HCT116 (cell line): ENCODE results near the gene CACNA1C. TPM values are rescaled to one million over a fixed set of nuclear protein-coding genes. Genes with fewer than 3 reads are reported as not detected.

Experiments used
- ATAC-seq: fragments of 200-7000 bp; cut with Tn5 transposase; 2 replicates; pipeline ENCODE4 v1.9.1; 2020; ENCODE audit warnings: mild to moderate bottlenecking, moderate library complexity
- BruUV-seq: library from RNA; stranded (reverse); fragments of 400-500 nt; replicated peaks from 2 replicates; lab custom pipeline; 2021; lab: Mats Ljungman, UMichigan
- CTCF ChIA-PET: fragments of 300-600 bp; sonication (Branson Sonifier 250); formaldehyde crosslinking; loops from one replicate; lab custom pipeline; 2021; ENCODE audit warnings: antibody characterized with exemption; lab: Charles Lee
- POLR2A ChIA-PET: fragments of 300-600, 350-600 bp; sonication (Branson Sonifier 250); formaldehyde crosslinking; loops from one replicate; lab custom pipeline; 2021; ENCODE audit warnings: antibody characterized with exemption; lab: Charles Lee
- RAD21 ChIA-PET, 2 experiments: fragments of 300-600 bp; sonication (Branson Sonifier 250); formaldehyde crosslinking; loops; one replicate each; lab custom pipeline; 2023; ENCODE audit warnings: low total read pairs in 2 of 2; ENCODE audit not compliant: uncharacterized antibody in 2 of 2, unreplicated experiment in 2 of 2, low non-redundant PET in 1 of 2; lab: Charles Lee
- DNase-seq: peaks from one replicate; pipeline ENCODE4 v3.0.0-alpha.2; 2010; ENCODE audit warnings: low read depth, low spot score
- H2AFZ ChIP-seq: fragments of 200-600 bp; shearing (Covaris generic), sonication (generic); 2 replicates; pipeline ENCODE4 v1.6.1; 2017; ENCODE audit warnings: low read depth, mixed run types, mixed read lengths, antibody characterized with exemption, low read length; ENCODE audit not compliant: poor library complexity, severe bottlenecking
- H3K27ac ChIP-seq: 2 replicates; pipeline ENCODE4 v1.5.1; 2012; ENCODE audit warnings: low read depth, low read length
- H3K27me3 ChIP-seq: fragments of 200-600 bp; sonication (generic); 2 replicates; pipeline ENCODE4 v1.6.1; 2016; ENCODE audit warnings: mixed run types, low read length, mixed read lengths; ENCODE audit not compliant: insufficient read depth
- H3K36me3 ChIP-seq, 2 experiments: fragments of 200-500 bp in 1 of 2; fragments of 200-600 bp in 1 of 2; sonication (Bioruptor generic) in 1 of 2; sonication (generic) in 1 of 2; 2 replicates each; pipeline versions ENCODE4 v1.5.1 to v1.6.1; 2014 to 2016; ENCODE audit warnings: low read length in 2 of 2, inconsistent platforms in 1 of 2, mixed read lengths in 1 of 2, mixed run types in 1 of 2; ENCODE audit not compliant: insufficient read depth in 2 of 2, control insufficient read depth in 1 of 2
- H3K4me1 ChIP-seq, 2 experiments: fragments of 200-600 bp in 1 of 2; sonication (generic) in 1 of 2; 2 replicates each; pipeline versions ENCODE4 v1.5.1 to v1.6.1; 2012 to 2017; ENCODE audit warnings: low read length in 2 of 2, inconsistent platforms in 1 of 2, mild to moderate bottlenecking in 1 of 2, mixed read lengths in 1 of 2, mixed run types in 1 of 2, moderate library complexity in 1 of 2; ENCODE audit not compliant: insufficient read depth in 2 of 2, control insufficient read depth in 1 of 2
- H3K4me2 ChIP-seq: fragments of 200-600 bp; sonication (generic); 2 replicates; pipeline ENCODE4 v1.6.1; 2017; ENCODE audit warnings: mixed run types, low read length, mixed read lengths
- H3K4me3 ChIP-seq, 2 experiments: fragments of 200-600 bp in 1 of 2; sonication (generic) in 1 of 2; replicated peaks in 1 of 2; 2 replicates each; pipeline ENCODE4 v1.5.1; 2011 to 2016; ENCODE audit warnings: low read length in 2 of 2, control low read depth in 1 of 2, low read depth in 1 of 2, mild to moderate bottlenecking in 1 of 2, mixed read lengths in 1 of 2, mixed run types in 1 of 2
- H3K79me2 ChIP-seq: fragments of 200-600 bp; sonication (generic); 2 replicates; pipeline ENCODE4 v1.6.1; 2017; ENCODE audit warnings: mild to moderate bottlenecking, mixed run types, low read length, moderate library complexity, mixed read lengths; ENCODE audit not compliant: insufficient read depth
- H3K9ac ChIP-seq: fragments of 200-600 bp; sonication (generic); 2 replicates; pipeline ENCODE4 v1.6.1; 2016; ENCODE audit warnings: low read length, mixed read lengths
- H3K9me2 ChIP-seq: fragments of 200-600 bp; sonication (generic), shearing (Covaris generic); 2 replicates; pipeline ENCODE4 v1.6.1; 2017; ENCODE audit warnings: mixed run types, mild to moderate bottlenecking, moderate library complexity; ENCODE audit not compliant: insufficient read depth
- H3K9me3 ChIP-seq, 2 experiments: fragments of 200-500 bp in 1 of 2; fragments of 200-600 bp in 1 of 2; sonication (Bioruptor generic) in 1 of 2; sonication (generic) in 1 of 2; 2 replicates each; pipeline ENCODE4 v1.6.1; 2014 to 2017; ENCODE audit warnings: low read length in 2 of 2, mixed read lengths in 2 of 2, inconsistent platforms in 1 of 2, low read depth in 1 of 2, mild to moderate bottlenecking in 1 of 2, mixed run types in 1 of 2, moderate library complexity in 1 of 2; ENCODE audit not compliant: control insufficient read depth in 1 of 2, insufficient read depth in 1 of 2
- H4K20me1 ChIP-seq: fragments of 200-600 bp; sonication (generic), shearing (Covaris generic); 2 replicates; pipeline ENCODE4 v1.6.1; 2017; ENCODE audit warnings: mixed run types, mild to moderate bottlenecking, moderate library complexity; ENCODE audit not compliant: insufficient read depth
- EZH2phosphoT487 ChIP-seq: fragments of 200-600 bp; IDR thresholded peaks from 2 replicates; pipeline ENCODE4 v1.6.1; 2018; ENCODE audit warnings: antibody characterized with exemption, borderline replicate concordance
- SIN3A ChIP-seq: IDR thresholded peaks from 2 replicates; pipeline ENCODE4 v1.6.1; 2012; ENCODE audit warnings: low read depth
- TCF7L2 ChIP-seq: IDR thresholded peaks from 2 replicates; pipeline ENCODE4 v1.7.0; 2011; ENCODE audit warnings: borderline replicate concordance, inconsistent platforms; ENCODE audit not compliant: insufficient read depth, insufficient read length; ENCODE audit errors: extremely low read depth
- YY1 ChIP-seq: IDR thresholded peaks from 2 replicates; pipeline ENCODE4 v1.6.1; 2011; ENCODE audit warnings: low read length, low read depth, moderate library complexity, mild to moderate bottlenecking; ENCODE audit not compliant: insufficient replicate concordance; ENCODE audit errors: extremely low read depth
- ZFX ChIP-seq: fragments of 450-650 bp; IDR thresholded peaks from 2 replicates; pipeline ENCODE4 v1.6.1; 2017
- intact Hi-C: fragments of 100-400 bp; cut with micrococcal nuclease; formaldehyde crosslinking; loops from 2 replicates; pipeline ENCODE4 v1.10.0; 2022
- total RNA-seq: library from RNA; stranded (reverse); gene quantifications from one replicate; pipeline ENCODE4 v1.2.1, GENCODE V29; 2021; ENCODE audit not compliant: unreplicated experiment
- TF ChIP-seq, protein P1 (sequence below), 3 experiments: fragments of 200-600 bp in 1 of 3; sonication (generic) in 1 of 3; IDR thresholded peaks in 2 of 3; conservative IDR thresholded peaks in 1 of 3; 2 replicates each; pipeline ENCODE4 v1.5.1; 2012 to 2017; ENCODE audit warnings: low read depth in 2 of 3, low read length in 2 of 3, antibody characterized with exemption in 1 of 3, borderline replicate concordance in 1 of 3, control low read depth in 1 of 3, mild to moderate bottlenecking in 1 of 3, mixed read lengths in 1 of 3, mixed run types in 1 of 3, moderate library complexity in 1 of 3; ENCODE audit not compliant: insufficient read depth in 1 of 3
- TF ChIP-seq, protein P2 (sequence below): IDR thresholded peaks from 2 replicates; pipeline ENCODE4 v1.6.1; 2012; ENCODE audit warnings: low read depth

Gene CACNA1C
- total RNA-seq, 1 experiment from 2014 or later, result 0.05 TPM

DNA sequence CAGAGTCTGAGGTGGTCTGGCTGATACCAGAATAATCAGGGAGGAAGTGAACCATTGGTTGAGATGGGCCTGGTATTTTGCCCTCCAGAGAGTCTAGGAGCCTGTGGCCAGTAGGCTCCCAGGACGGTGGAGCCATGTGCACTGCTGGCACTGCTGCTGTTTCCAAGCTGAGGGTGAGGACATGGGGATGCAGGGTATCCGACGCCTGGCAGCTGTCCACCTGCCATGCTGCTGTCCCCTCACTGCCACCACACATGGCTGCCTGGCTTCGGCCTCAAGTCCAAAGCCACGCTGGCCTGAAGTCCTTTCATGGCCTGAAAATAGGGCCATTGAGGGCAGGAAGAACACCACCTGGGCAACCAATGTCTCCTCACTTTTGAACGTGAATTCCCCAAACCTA lies 8.6 kb downstream of the CACNA1C start:
- H3K4me3 ChIP-seq, result no peak overlapping the region
- no peaks in the 10 kb centered on the region for H3K79me2 ChIP-seq
- BruUV-seq, result no TSS peak
- H3K9ac ChIP-seq, result no peak overlapping the region
- CTCF ChIA-PET, result interaction anchor here (1.4 kb wide), 1 partner anchor 226 kb away, joined by 3 read pairs; no protein-coding TSS in a partner anchor
- RAD21 ChIA-PET, result no interaction called here
- POLR2A ChIA-PET, result no interaction called here
- H3K27me3 ChIP-seq, result peaks cover 32% of the 10 kb centered on the region
- no peak overlapping the region for H3K27ac ChIP-seq
- DNase-seq (no peak), ATAC-seq (no peak)
- H2AFZ ChIP-seq, result no peak overlapping the region
- no peaks in the 10 kb centered on the region for H4K20me1 ChIP-seq
- no peaks in the 10 kb centered on the region for H3K36me3 ChIP-seq
- intact Hi-C loops, result no loop called here
- no peaks in the 10 kb centered on the region for H3K4me1 ChIP-seq
- H3K9me3 ChIP-seq, result no peaks in the 10 kb centered on the region
- H3K9me2 ChIP-seq, result no peaks in the 10 kb centered on the region
- no peak for TF ChIP-seq YY1
- TF ChIP-seq, protein P1, sequence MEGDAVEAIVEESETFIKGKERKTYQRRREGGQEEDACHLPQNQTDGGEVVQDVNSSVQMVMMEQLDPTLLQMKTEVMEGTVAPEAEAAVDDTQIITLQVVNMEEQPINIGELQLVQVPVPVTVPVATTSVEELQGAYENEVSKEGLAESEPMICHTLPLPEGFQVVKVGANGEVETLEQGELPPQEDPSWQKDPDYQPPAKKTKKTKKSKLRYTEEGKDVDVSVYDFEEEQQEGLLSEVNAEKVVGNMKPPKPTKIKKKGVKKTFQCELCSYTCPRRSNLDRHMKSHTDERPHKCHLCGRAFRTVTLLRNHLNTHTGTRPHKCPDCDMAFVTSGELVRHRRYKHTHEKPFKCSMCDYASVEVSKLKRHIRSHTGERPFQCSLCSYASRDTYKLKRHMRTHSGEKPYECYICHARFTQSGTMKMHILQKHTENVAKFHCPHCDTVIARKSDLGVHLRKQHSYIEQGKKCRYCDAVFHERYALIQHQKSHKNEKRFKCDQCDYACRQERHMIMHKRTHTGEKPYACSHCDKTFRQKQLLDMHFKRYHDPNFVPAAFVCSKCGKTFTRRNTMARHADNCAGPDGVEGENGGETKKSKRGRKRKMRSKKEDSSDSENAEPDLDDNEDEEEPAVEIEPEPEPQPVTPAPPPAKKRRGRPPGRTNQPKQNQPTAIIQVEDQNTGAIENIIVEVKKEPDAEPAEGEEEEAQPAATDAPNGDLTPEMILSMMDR (IDR thresholded peaks at IDR 0.05 in 2 of 3, conservative IDR thresholded peaks at IDR 0.05 in 1 of 3; ENCODE audit: borderline replicate concordance in 1 of 3, insufficient read depth in 1 of 3, low read depth in 2 of 3, low read length in 2 of 3), result no peak
- no peak for TF ChIP-seq TCF7L2
- no peak for TF ChIP-seq EZH2phosphoT487
- TF ChIP-seq, protein P2, sequence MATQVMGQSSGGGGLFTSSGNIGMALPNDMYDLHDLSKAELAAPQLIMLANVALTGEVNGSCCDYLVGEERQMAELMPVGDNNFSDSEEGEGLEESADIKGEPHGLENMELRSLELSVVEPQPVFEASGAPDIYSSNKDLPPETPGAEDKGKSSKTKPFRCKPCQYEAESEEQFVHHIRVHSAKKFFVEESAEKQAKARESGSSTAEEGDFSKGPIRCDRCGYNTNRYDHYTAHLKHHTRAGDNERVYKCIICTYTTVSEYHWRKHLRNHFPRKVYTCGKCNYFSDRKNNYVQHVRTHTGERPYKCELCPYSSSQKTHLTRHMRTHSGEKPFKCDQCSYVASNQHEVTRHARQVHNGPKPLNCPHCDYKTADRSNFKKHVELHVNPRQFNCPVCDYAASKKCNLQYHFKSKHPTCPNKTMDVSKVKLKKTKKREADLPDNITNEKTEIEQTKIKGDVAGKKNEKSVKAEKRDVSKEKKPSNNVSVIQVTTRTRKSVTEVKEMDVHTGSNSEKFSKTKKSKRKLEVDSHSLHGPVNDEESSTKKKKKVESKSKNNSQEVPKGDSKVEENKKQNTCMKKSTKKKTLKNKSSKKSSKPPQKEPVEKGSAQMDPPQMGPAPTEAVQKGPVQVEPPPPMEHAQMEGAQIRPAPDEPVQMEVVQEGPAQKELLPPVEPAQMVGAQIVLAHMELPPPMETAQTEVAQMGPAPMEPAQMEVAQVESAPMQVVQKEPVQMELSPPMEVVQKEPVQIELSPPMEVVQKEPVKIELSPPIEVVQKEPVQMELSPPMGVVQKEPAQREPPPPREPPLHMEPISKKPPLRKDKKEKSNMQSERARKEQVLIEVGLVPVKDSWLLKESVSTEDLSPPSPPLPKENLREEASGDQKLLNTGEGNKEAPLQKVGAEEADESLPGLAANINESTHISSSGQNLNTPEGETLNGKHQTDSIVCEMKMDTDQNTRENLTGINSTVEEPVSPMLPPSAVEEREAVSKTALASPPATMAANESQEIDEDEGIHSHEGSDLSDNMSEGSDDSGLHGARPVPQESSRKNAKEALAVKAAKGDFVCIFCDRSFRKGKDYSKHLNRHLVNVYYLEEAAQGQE, result no peak
- TF ChIP-seq ZFX, result no peak
- TF ChIP-seq SIN3A, result no peak
- no peak overlapping the region for H3K4me2 ChIP-seq
